ENCODE results near the gene VPS26B.

VPS26B gene

DNA sequence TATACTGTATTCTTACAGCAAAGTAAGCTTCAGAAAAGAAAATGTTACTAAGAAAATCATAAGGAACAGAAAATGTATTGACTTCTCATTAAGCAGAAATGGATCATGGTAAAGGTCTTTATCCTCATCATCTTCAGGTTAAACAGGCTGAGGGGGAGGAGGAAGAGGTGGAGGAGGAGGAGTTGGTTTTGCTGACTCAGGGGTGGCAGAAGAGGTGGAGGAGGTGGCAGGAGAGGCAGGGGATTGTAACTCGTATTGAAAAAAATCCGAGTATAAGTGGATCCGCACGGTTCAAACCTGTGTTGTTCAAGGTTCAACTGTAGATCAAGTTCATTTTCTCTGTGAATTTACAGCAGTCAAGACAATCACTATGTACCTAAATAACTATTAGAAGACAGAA is 64.7 kb downstream of the VPS26B start:
- Histone ChIP-seq H3K27ac (ENCODE audit: insufficient read depth, low read length, poor library complexity, severe bottlenecking) (no peak overlapping the region), H3K9me3 (ENCODE audit: control insufficient read depth, low read length) (no peaks in the 10 kb centered on the region), H3K4me1 (ENCODE audit: control insufficient read depth, insufficient read depth, low read length, poor library complexity, severe bottlenecking) (no peaks in the 10 kb centered on the region), H3K36me3 (ENCODE audit: control insufficient read depth, insufficient read depth, low read length) (no peaks in the 10 kb centered on the region), H3K4me3 (ENCODE audit: insufficient read depth, low read depth, low read length, poor library complexity, severe bottlenecking) (no peak overlapping the region), H3K27me3 (replicated peaks; ENCODE audit: control insufficient read depth, insufficient read depth, low read length, poor library complexity, severe bottlenecking) (no peaks in the 10 kb centered on the region)
- DNase-seq = no peak

DNA sequence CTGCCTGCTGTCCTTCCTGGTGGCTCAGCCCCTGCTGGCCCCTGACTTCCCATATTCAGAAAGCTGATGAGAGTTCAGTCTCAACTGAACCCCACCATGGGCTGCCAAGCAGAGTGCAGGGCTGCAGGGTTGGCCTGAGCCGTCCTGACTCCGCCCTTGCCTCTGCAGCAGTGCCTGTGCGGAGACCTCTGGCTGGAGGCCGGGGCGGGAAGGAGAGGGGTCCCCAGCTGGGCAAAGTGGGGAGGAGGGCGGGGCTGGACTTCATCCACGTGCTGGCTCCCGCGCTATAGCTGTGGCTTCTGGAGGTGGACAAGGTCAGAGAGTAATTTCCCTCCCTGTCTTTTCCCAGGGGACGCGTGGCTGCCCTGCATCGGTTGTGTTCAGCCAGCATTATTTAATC is 65.3 kb downstream of the VPS26B start:
- H3K36me3 ChIP-seq (ENCODE audit: control insufficient read depth, insufficient read depth, low read length) = no peaks in the 10 kb centered on the region
- no peak overlapping the region for H3K4me3 ChIP-seq (ENCODE audit: insufficient read depth, low read depth, low read length, poor library complexity, severe bottlenecking)
- H3K27ac ChIP-seq (ENCODE audit: insufficient read depth, low read length, poor library complexity, severe bottlenecking) = no peak overlapping the region
- no peaks in the 10 kb centered on the region for H3K9me3 ChIP-seq (ENCODE audit: control insufficient read depth, low read length)
- DNase-seq = no peak
- H3K27me3 ChIP-seq (replicated peaks; ENCODE audit: control insufficient read depth, insufficient read depth, low read length, poor library complexity, severe bottlenecking) = no peaks in the 10 kb centered on the region
- no peaks in the 10 kb centered on the region for H3K4me1 ChIP-seq (ENCODE audit: control insufficient read depth, insufficient read depth, low read length, poor library complexity, severe bottlenecking)

- no peaks in the 10 kb centered on the region for H3K4me1 ChIP-seq (ENCODE audit: control insufficient read depth, insufficient read depth, low read length, poor library complexity, severe bottlenecking)
- no peak overlapping the region for H3K27ac ChIP-seq (ENCODE audit: insufficient read depth, low read length, poor library complexity, severe bottlenecking)
- H3K36me3 ChIP-seq (ENCODE audit: control insufficient read depth, insufficient read depth, low read length) = no peaks in the 10 kb centered on the region
- no peak overlapping the region for H3K4me3 ChIP-seq (ENCODE audit: insufficient read depth, low read depth, low read length, poor library complexity, severe bottlenecking)
- no peak for DNase-seq
- H3K27me3 ChIP-seq (replicated peaks; ENCODE audit: control insufficient read depth, insufficient read depth, low read length, poor library complexity, severe bottlenecking) = no peaks in the 10 kb centered on the region
- no peaks in the 10 kb centered on the region for H3K9me3 ChIP-seq (ENCODE audit: control insufficient read depth, low read length)
Measured at GRCh38 chr11:134290646-134291045, 66.2 kb downstream of the VPS26B start.

- Histone ChIP-seq H3K4me3 (ENCODE audit: insufficient read depth, low read depth, low read length, poor library complexity, severe bottlenecking) (no peak overlapping the region), H3K36me3 (ENCODE audit: control insufficient read depth, insufficient read depth, low read length) (no peaks in the 10 kb centered on the region), H3K9me3 (ENCODE audit: control insufficient read depth, low read length) (no peaks in the 10 kb centered on the region), H3K27me3 (replicated peaks; ENCODE audit: control insufficient read depth, insufficient read depth, low read length, poor library complexity, severe bottlenecking) (no peaks in the 10 kb centered on the region), H3K27ac (ENCODE audit: insufficient read depth, low read length, poor library complexity, severe bottlenecking) (no peak overlapping the region), H3K4me1 (ENCODE audit: control insufficient read depth, insufficient read depth, low read length, poor library complexity, severe bottlenecking) (no peaks in the 10 kb centered on the region)
- no peak for DNase-seq
Measured at GRCh38 chr11:134291196-134291595, 66.7 kb downstream of the VPS26B start.

GRCh38 chr11:134292661-134293060 is 68.2 kb downstream of the VPS26B start:
- H3K9me3 ChIP-seq (ENCODE audit: control insufficient read depth, low read length) = no peaks in the 10 kb centered on the region
- DNase-seq = no peak
- H3K4me1 ChIP-seq (ENCODE audit: control insufficient read depth, insufficient read depth, low read length, poor library complexity, severe bottlenecking) = no peaks in the 10 kb centered on the region
- no peak overlapping the region for H3K4me3 ChIP-seq (ENCODE audit: insufficient read depth, low read depth, low read length, poor library complexity, severe bottlenecking)
- no peak overlapping the region for H3K27ac ChIP-seq (ENCODE audit: insufficient read depth, low read length, poor library complexity, severe bottlenecking)
- H3K36me3 ChIP-seq (ENCODE audit: control insufficient read depth, insufficient read depth, low read length) = no peaks in the 10 kb centered on the region
- H3K27me3 ChIP-seq (replicated peaks; ENCODE audit: control insufficient read depth, insufficient read depth, low read length, poor library complexity, severe bottlenecking) = no peaks in the 10 kb centered on the region

- no peaks in the 10 kb centered on the region for H3K27me3 ChIP-seq (replicated peaks; ENCODE audit: control insufficient read depth, insufficient read depth, low read length, poor library complexity, severe bottlenecking)
- no peaks in the 10 kb centered on the region for H3K36me3 ChIP-seq (ENCODE audit: control insufficient read depth, insufficient read depth, low read length)
- H3K4me3 ChIP-seq (ENCODE audit: insufficient read depth, low read depth, low read length, poor library complexity, severe bottlenecking) = no peak overlapping the region
- no peak overlapping the region for H3K27ac ChIP-seq (ENCODE audit: insufficient read depth, low read length, poor library complexity, severe bottlenecking)
- H3K4me1 ChIP-seq (ENCODE audit: control insufficient read depth, insufficient read depth, low read length, poor library complexity, severe bottlenecking) = no peaks in the 10 kb centered on the region
- H3K9me3 ChIP-seq (ENCODE audit: control insufficient read depth, low read length) = no peaks in the 10 kb centered on the region
- DNase-seq = no peak
Measured at GRCh38 chr11:134293119-134294113, 68.9 kb downstream of the VPS26B start.

DNA sequence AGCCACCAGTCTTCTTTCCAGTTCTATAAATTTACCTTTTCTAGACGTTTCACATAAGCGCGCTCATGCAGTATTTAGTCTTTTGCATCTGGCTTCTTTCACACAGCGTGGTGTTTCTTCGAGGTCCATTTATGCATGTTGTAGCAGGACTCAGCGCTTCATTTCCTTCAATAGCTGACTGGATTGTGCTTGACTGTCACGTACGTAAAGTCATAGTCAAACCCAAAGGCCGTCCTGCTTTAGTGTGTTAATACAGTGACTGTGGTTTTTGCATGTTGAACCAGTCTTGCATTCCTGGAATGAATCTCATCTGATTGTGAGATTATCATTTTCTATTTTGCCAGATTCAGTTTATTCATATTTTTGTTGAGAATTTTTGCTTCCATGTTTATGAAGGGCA is 70.2 kb downstream of the VPS26B start:
- no peaks in the 10 kb centered on the region for H3K4me1 ChIP-seq (ENCODE audit: control insufficient read depth, insufficient read depth, low read length, poor library complexity, severe bottlenecking)
- H3K4me3 ChIP-seq (ENCODE audit: insufficient read depth, low read depth, low read length, poor library complexity, severe bottlenecking) = no peak overlapping the region
- H3K36me3 ChIP-seq (ENCODE audit: control insufficient read depth, insufficient read depth, low read length) = no peaks in the 10 kb centered on the region
- H3K27me3 ChIP-seq (replicated peaks; ENCODE audit: control insufficient read depth, insufficient read depth, low read length, poor library complexity, severe bottlenecking) = no peaks in the 10 kb centered on the region
- no peak overlapping the region for H3K27ac ChIP-seq (ENCODE audit: insufficient read depth, low read length, poor library complexity, severe bottlenecking)
- no peak for DNase-seq
- no peaks in the 10 kb centered on the region for H3K9me3 ChIP-seq (ENCODE audit: control insufficient read depth, low read length)

Measured in effector memory CD4-positive, alpha-beta T cell (primary cell).